Lower lobe of right lung (tissue), 2 donors: ENCODE results near the gene AGBL1. TPM values are rescaled to one million over a fixed set of nuclear protein-coding genes. Genes with fewer than 3 reads are reported as not detected.

ENCODE experiments used
- ATAC-seq, 2 donors: fragments of 200-7000 bp; cut with Tn5 transposase; one replicate each; pipeline ENCODE4 v1.9.1; 2020 to 2022; ENCODE audit warnings: mild to moderate bottlenecking in 2 of 2, moderate library complexity in 2 of 2
- DNase-seq: peaks from one replicate; pipeline ENCODE4 v3.0.0-alpha.2; 2020
- H3K27ac ChIP-seq: fragments of 200-600 bp; one replicate; pipeline ENCODE4 v1.8.0; 2022
- H3K27me3 ChIP-seq: fragments of 200-600 bp; one replicate; pipeline ENCODE4 v1.8.0; 2022; ENCODE audit warnings: low read depth
- H3K36me3 ChIP-seq: fragments of 200-600 bp; one replicate; pipeline ENCODE4 v1.8.0; 2022; ENCODE audit warnings: mild to moderate bottlenecking
- H3K4me1 ChIP-seq: fragments of 200-600 bp; one replicate; pipeline ENCODE4 v1.8.0; 2022
- H3K4me3 ChIP-seq: fragments of 200-600 bp; one replicate; pipeline ENCODE4 v1.8.0; 2022; ENCODE audit warnings: mild to moderate bottlenecking
- H3K9me3 ChIP-seq: fragments of 200-600 bp; one replicate; pipeline ENCODE4 v1.8.0; 2022
- CTCF ChIP-seq: fragments of 200-600 bp; IDR thresholded peaks from one replicate; pipeline ENCODE4 v1.8.0; 2022; ENCODE audit warnings: antibody characterized with exemption, mild to moderate bottlenecking
- intact Hi-C: fragments of 100-400 bp; cut with DNase I; formaldehyde crosslinking; loops from one replicate; pipeline ENCODE4 v1.11.0; 2022
- total RNA-seq: library from RNA; stranded (reverse); fragmentation: NEBNext Ultra II Directional; extraction: Animal tissue kit (Norgen Biotek cat#: 25700); gene quantifications from one replicate; pipeline ENCODE4 v1.2.1, GENCODE V29; 2021
- donor health status: DM: no; HTN: yes; CAD: no; lungs with severe emphysema.

AGBL1 gene
- total RNA-seq, 1 donor from 2014 or later: 12.0 TPM

- no peaks in the 10 kb centered on the region for H3K9me3 ChIP-seq
- H3K4me1 ChIP-seq: no peaks in the 10 kb centered on the region
- intact Hi-C loops: no loop called here
- DNase-seq (no peak), ATAC-seq (peak; percentile 48 to 74)
- TF ChIP-seq CTCF: no peak
- no peaks in the 10 kb centered on the region for H3K27me3 ChIP-seq
- no peak overlapping the region for H3K27ac ChIP-seq
- H3K4me3 ChIP-seq: no peak overlapping the region
- H3K36me3 ChIP-seq: no peaks in the 10 kb centered on the region
Measured at GRCh38 chr15:86611417-86612040, 531.9 kb downstream of the AGBL1 start.

- no peak for ATAC-seq
- Histone ChIP-seq H3K4me3 (no peak overlapping the region), H3K9me3 (no peaks in the 10 kb centered on the region), H3K36me3 (no peaks in the 10 kb centered on the region), H3K4me1 (no peaks in the 10 kb centered on the region), H3K27me3 (no peaks in the 10 kb centered on the region), H3K27ac (no peak overlapping the region)
- DNase-seq: no peak
- intact Hi-C loops: no loop called here
- no peak for TF ChIP-seq CTCF
Measured at GRCh38 chr15:86615411-86615810, 535.7 kb downstream of the AGBL1 start.

- no peak overlapping the region for H3K4me3 ChIP-seq
- H3K27ac ChIP-seq: no peak overlapping the region
- ATAC-seq (no peak), DNase-seq (no peak)
- H3K9me3 ChIP-seq: no peaks in the 10 kb centered on the region
- H3K36me3 ChIP-seq: no peaks in the 10 kb centered on the region
- intact Hi-C loops: no loop called here
- no peaks in the 10 kb centered on the region for H3K4me1 ChIP-seq
- H3K27me3 ChIP-seq: no peaks in the 10 kb centered on the region
- TF ChIP-seq CTCF: no peak
Measured at GRCh38 chr15:86615816-86616215, 536.1 kb downstream of the AGBL1 start.

- no peak overlapping the region for H3K27ac ChIP-seq
- no peak for ATAC-seq
- no peaks in the 10 kb centered on the region for H3K4me1 ChIP-seq
- H3K4me3 ChIP-seq: no peak overlapping the region
- TF ChIP-seq CTCF: no peak
- no peaks in the 10 kb centered on the region for H3K9me3 ChIP-seq
- intact Hi-C loops: no loop called here
- DNase-seq: no peak
- H3K36me3 ChIP-seq: no peaks in the 10 kb centered on the region
- H3K27me3 ChIP-seq: no peaks in the 10 kb centered on the region
Measured at GRCh38 chr15:86616771-86617170, 537.1 kb downstream of the AGBL1 start.

GRCh38 chr15:86620157-86620556 is 540.5 kb downstream of the AGBL1 start:
- Histone ChIP-seq H3K4me3 (no peak overlapping the region), H3K4me1 (no peaks in the 10 kb centered on the region), H3K27ac (no peak overlapping the region), H3K27me3 (no peaks in the 10 kb centered on the region), H3K36me3 (no peaks in the 10 kb centered on the region), H3K9me3 (no peaks in the 10 kb centered on the region)
- ATAC-seq (no peak), DNase-seq (no peak)
- intact Hi-C loops: no loop called here
- no peak for TF ChIP-seq CTCF
